ENCODE results near the gene NOC2L. TPM values are rescaled to one million over a fixed set of nuclear protein-coding genes. Genes with fewer than 3 reads are reported as not detected.
A peak's percentile ranks its signal among the peaks of the same experiment; 100 is the strongest.
"Not testable (repeated sequence)": the region's sequence is repeated elsewhere in the genome, so short reads cannot be mapped to it uniquely, and the experiment has no call there.

The NOC2L gene
- total and polyA plus RNA-seq, 5 donors: 43.6 to 48.6 (median 45.4) TPM

DNA sequence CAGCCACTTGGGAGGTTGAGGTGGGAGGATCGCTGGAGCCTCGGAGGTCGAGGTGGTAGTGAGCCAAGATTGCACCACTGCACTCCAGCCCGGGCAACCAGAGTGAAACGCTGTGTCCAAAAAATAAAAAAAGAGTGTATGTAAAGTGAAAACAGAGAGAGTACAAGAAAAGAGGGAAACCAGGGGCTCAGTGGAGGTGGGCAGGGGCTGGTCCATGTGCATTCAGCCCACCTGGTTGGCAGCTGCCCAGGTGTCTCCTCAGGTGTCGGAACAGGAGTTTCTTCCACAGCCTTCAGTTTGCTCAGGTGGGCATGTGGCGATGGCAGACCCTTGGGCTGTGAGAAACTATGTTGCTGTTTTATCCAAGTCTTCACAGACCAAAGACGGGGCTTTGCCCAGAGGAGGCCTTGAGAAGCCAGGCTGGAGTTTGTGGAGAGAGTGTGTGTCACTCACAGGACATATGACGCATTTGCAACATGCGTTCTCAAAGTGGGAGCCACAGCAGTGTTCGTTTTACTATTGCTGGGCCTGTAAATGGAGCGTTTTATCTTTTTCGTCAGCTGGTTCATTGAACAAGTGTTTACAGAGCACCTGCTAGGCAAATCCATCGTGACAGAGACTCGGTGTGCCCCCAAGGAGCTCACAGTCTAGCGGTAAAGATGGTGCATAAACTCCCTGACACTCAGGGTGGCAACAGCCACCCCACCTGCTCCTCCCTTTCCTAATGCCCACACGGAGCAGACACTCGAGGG is 57.8 kb downstream of the NOC2L start:
- intact Hi-C loops (cut with DNase I): loop anchor here in 1 of 4 donors (10.0 kb wide), 1 partner anchor 54 kb away; the partner anchor contains the start of gene NOC2L
- peak in 1 of 3 donors; percentile 54 for DNase-seq

DNA sequence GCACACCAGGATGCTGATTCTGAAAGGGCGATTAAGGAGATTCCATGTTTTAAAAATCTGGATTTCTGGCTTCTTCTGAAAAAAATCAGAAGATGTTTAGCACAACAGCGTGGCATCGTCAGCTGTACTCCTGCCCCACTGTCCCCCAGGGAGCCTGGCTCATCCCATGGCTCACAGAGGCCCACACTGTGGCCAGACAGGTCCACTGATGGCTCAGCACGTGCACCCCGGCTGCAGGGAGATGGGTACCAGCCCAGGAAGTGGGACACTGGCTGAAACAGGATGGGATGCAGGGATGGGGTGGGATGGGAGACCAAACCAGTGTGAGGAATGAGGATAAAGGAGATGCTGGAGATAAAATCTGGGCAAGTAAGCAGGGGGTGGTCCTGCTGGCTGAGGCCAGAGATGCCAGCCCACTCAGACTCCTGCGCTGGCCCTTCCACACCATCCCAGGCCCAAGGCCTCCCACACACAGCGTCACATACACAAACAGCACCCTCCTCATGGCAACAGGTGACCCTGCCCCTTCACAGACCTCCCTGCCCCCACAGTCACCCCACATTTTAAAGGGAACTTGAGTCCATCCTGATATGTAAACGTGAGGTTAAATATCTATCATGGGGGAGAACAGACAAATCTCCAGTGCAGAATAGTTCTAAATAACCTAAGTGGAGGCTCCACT is 59.3 kb downstream of the NOC2L start:
- WGBS: 81% methylated on average over 8 of the region's 8 CpGs
- no peaks in the 10 kb centered on the region for H3K9me3 ChIP-seq (ENCODE audit: control insufficient read depth, low read length)
- H3K4me3 ChIP-seq (ENCODE audit: low read length): no peak overlapping the region
- DNase-seq (no peak), ATAC-seq (no peak)
- H3K27ac ChIP-seq (ENCODE audit: low read length): no peak overlapping the region
- intact Hi-C loops (cut with DNase I): loop anchor here in 1 of 4 donors (10.0 kb wide), 1 partner anchor 55 kb away; the partner anchor contains the start of gene NOC2L
- no peaks in the 10 kb centered on the region for H3K27me3 ChIP-seq (ENCODE audit: control insufficient read depth, insufficient read depth)
- no peaks in the 10 kb centered on the region for H3K4me1 ChIP-seq (ENCODE audit: control insufficient read depth, insufficient read depth, low read length)

More for the DNA sequence above, 57.8 kb downstream of the NOC2L start:
- ATAC-seq: no peak
- Histone ChIP-seq H3K27me3 (ENCODE audit: control insufficient read depth, insufficient read depth) (no peaks in the 10 kb centered on the region), H3K27ac (ENCODE audit: low read length) (no peak overlapping the region), H3K4me1 (ENCODE audit: control insufficient read depth, insufficient read depth, low read length) (peaks cover 3% of the 10 kb centered on the region), H3K4me3 (ENCODE audit: low read length) (no peak overlapping the region), H3K9me3 (ENCODE audit: control insufficient read depth, low read length) (no peaks in the 10 kb centered on the region)
- 76% methylated on average over 18 of the region's 18 CpGs for WGBS

DNA sequence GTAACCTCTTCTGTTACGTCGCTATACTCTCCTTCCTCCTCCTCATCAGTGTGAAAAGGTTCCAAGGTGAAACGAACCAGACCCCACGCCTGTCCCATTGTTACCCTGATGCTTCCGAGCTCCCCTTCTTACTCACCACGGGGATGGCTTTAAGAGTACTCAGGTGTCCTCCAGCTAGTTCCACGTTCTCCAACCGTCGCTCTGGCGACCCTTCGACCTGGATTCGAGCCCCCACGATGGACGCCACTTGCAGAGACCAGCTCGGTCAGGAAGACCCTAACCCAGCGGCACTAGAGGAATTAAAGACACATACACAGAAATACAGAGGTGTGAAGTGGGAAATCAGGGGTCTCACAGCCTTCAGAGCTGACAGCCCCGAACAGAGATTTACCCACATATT is 61.1 kb downstream of the NOC2L start:
- H3K27ac ChIP-seq (ENCODE audit: low read length); H3K9me3 ChIP-seq (ENCODE audit: control insufficient read depth, low read length); H3K4me3 ChIP-seq (ENCODE audit: low read length); H3K27me3 ChIP-seq (ENCODE audit: control insufficient read depth, insufficient read depth); ATAC-seq; DNase-seq; H3K4me1 ChIP-seq (ENCODE audit: control insufficient read depth, insufficient read depth, low read length); intact Hi-C loops (cut with DNase I): not testable (repeated sequence)
- WGBS: 75% methylated on average over 17 of the region's 17 CpGs

DNA sequence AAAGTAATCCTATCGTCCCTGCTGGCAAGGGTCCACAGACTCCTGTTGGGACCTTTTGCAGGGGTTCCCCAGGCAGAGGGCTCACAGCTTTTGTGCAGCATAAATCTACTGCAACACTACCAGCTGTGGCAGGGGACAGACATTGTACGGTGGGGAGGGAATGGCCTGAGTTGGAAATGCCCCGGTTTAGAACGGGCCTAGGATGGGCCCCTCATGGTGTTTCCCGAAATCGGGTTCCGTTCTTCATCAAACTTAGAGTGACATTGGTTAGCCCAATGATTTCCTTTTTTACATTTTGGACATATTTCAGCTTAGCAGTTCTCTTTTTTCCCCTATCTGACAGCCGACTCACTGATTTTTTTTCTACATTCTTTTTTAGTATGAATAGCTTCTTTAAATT is 61.8 kb downstream of the NOC2L start:
- Histone ChIP-seq H3K9me3 (ENCODE audit: control insufficient read depth, low read length) (no peaks in the 10 kb centered on the region), H3K4me1 (ENCODE audit: control insufficient read depth, insufficient read depth, low read length) (no peaks in the 10 kb centered on the region), H3K27ac (ENCODE audit: low read length) (no peak overlapping the region), H3K4me3 (ENCODE audit: low read length) (no peak overlapping the region), H3K27me3 (ENCODE audit: control insufficient read depth, insufficient read depth) (no peaks in the 10 kb centered on the region)
- intact Hi-C loops (cut with DNase I): no loop called here
- DNase-seq: no peak
- no peak for ATAC-seq
- WGBS: 59% methylated on average over 8 of the region's 8 CpGs

Other genes with a start within 250 kb of the NOC2L start
- 10 to 100 TPM in 3 of 4 donors, 1 to 10 TPM in 1; 6.9 to 27.2 (median 11.4) TPM for gene SAMD11, start 35.3 kb downstream of the NOC2L start, total RNA-seq
- 7.8 TPM for gene SAMD11, start 35.3 kb downstream of the NOC2L start, polyA plus RNA-seq
- gene KLHL17, start 1.3 kb upstream of the NOC2L start, total RNA-seq: 1 to 10 TPM; 5.0 to 9.7 (median 6.6) TPM
- gene KLHL17, start 1.3 kb upstream of the NOC2L start, polyA plus RNA-seq: 5.3 TPM
- under 1 TPM in 1 of 4 donors, not detected in 3; 0.41 TPM for gene PLEKHN1, start 7.2 kb upstream of the NOC2L start, total RNA-seq
- 0.14 TPM for gene PLEKHN1, start 7.2 kb upstream of the NOC2L start, polyA plus RNA-seq
- 10 to 100 TPM; 44.4 to 78.0 (median 57.4) TPM for gene PERM1, start 22.8 kb upstream of the NOC2L start, total RNA-seq
- 112 TPM for gene PERM1, start 22.8 kb upstream of the NOC2L start, polyA plus RNA-seq
- 10 to 100 TPM; 37.3 to 62.5 (median 38.6) TPM for gene HES4, start 40.8 kb upstream of the NOC2L start, total RNA-seq
- gene HES4, start 40.8 kb upstream of the NOC2L start, polyA plus RNA-seq: 25.7 TPM
- 10 to 100 TPM; 16.1 to 36.4 (median 21.6) TPM for gene ISG15, start 54.2 kb upstream of the NOC2L start, total RNA-seq
- 65.5 TPM for gene ISG15, start 54.2 kb upstream of the NOC2L start, polyA plus RNA-seq
- 10 to 100 TPM; 17.1 to 26.4 (median 21.4) TPM for gene AGRN, start 60.9 kb upstream of the NOC2L start, total RNA-seq
- gene AGRN, start 60.9 kb upstream of the NOC2L start, polyA plus RNA-seq: 12.0 TPM
- gene RNF223, start 115.0 kb upstream of the NOC2L start, total RNA-seq: not detected
- gene RNF223, start 115.0 kb upstream of the NOC2L start, polyA plus RNA-seq: not detected
- 1 to 10 TPM; 4.9 to 5.6 (median 5.4) TPM for gene C1orf159, start 156.8 kb upstream of the NOC2L start, total RNA-seq
- 6.8 TPM for gene C1orf159, start 156.8 kb upstream of the NOC2L start, polyA plus RNA-seq
- gene TTLL10, start 214.6 kb upstream of the NOC2L start, total RNA-seq: not detected
- 0.09 TPM for gene TTLL10, start 214.6 kb upstream of the NOC2L start, polyA plus RNA-seq
- gene TNFRSF18, start 247.3 kb upstream of the NOC2L start, total RNA-seq: under 1 TPM in 1 of 4 donors, not detected in 3; 0.38 TPM
- gene TNFRSF18, start 247.3 kb upstream of the NOC2L start, polyA plus RNA-seq: 0.14 TPM

Data from right cardiac atrium (tissue), 5 donors.